ENCODE measurements around the gene NEK1.
A peak's percentile ranks its signal among the peaks of the same experiment; 100 is the strongest.

Gene NEK1, protein sequence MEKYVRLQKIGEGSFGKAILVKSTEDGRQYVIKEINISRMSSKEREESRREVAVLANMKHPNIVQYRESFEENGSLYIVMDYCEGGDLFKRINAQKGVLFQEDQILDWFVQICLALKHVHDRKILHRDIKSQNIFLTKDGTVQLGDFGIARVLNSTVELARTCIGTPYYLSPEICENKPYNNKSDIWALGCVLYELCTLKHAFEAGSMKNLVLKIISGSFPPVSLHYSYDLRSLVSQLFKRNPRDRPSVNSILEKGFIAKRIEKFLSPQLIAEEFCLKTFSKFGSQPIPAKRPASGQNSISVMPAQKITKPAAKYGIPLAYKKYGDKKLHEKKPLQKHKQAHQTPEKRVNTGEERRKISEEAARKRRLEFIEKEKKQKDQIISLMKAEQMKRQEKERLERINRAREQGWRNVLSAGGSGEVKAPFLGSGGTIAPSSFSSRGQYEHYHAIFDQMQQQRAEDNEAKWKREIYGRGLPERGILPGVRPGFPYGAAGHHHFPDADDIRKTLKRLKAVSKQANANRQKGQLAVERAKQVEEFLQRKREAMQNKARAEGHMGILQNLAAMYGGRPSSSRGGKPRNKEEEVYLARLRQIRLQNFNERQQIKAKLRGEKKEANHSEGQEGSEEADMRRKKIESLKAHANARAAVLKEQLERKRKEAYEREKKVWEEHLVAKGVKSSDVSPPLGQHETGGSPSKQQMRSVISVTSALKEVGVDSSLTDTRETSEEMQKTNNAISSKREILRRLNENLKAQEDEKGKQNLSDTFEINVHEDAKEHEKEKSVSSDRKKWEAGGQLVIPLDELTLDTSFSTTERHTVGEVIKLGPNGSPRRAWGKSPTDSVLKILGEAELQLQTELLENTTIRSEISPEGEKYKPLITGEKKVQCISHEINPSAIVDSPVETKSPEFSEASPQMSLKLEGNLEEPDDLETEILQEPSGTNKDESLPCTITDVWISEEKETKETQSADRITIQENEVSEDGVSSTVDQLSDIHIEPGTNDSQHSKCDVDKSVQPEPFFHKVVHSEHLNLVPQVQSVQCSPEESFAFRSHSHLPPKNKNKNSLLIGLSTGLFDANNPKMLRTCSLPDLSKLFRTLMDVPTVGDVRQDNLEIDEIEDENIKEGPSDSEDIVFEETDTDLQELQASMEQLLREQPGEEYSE (N-terminal part only)

DNA sequence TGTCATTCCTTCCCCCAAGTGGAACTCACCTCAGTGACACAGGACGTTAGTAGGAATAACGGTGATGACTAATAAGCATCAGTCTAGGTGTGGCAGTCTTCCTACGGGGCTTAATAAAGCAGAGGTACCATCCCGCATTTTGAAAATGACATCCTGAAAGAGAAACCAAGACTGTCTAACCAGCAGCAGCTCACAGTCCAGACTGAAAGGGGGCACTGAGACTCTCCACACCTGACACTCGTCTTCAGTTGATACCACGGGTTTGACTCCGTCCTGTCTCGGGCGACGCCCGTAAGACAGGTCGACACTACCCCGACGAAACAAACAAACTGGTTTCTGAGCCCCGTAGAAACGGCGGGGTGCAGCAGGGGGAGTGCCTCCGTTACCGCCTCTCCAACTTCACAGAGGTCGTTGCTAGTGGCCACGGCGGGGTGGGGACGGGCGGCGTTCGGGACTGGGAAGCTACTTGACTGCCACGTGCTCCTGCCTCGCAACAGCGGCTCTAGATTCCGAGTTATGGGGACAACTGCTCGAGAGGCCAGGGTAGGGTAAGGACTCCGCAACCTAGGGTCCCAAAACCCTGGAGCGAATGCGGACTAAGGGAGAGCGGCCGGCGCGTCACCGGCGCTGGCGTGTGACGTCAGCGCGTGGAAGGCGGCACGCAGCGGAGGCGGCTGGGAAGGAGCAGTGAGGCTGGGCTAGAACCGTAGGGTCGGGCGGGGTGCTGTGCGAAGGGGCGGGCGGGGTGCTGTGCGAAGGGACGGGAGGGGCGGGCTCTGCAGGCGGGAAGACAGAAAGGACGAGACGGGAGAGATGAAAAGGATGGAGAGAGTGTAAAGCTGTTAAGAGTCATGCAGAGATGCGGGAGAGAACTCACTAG is at the start of gene NEK1:
TSS of gene NEK1 (minus strand) at position 593 of the 880 bp plus-strand sequence. CDS start 9,953 bp downstream, outside the sequence.
- peak; percentile 77 for DNase-seq

- DNase-seq: no peak
These were observed 49.4 kb upstream of the NEK1 start for GRCh38 chr4:169661761-169662160.

DNA sequence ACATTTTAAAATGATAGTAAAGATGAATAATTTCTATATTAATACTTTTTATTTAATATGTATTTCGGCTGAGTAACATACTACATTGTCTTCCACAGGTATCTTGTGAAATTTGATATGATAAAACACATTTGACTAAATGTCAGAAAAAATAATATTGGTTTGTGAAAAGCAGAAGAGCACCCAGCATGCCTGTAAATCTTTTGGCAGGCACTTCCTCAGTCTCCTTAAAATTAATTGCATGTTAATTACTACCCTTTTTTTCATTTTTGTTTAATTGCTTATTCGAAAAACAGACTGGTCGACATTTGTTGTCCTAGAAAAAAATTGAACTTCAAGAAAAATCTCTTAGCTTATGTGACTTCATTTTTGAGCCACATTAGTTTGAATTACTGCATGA is 48.5 kb upstream of the NEK1 start:
- no peak for DNase-seq

DNA sequence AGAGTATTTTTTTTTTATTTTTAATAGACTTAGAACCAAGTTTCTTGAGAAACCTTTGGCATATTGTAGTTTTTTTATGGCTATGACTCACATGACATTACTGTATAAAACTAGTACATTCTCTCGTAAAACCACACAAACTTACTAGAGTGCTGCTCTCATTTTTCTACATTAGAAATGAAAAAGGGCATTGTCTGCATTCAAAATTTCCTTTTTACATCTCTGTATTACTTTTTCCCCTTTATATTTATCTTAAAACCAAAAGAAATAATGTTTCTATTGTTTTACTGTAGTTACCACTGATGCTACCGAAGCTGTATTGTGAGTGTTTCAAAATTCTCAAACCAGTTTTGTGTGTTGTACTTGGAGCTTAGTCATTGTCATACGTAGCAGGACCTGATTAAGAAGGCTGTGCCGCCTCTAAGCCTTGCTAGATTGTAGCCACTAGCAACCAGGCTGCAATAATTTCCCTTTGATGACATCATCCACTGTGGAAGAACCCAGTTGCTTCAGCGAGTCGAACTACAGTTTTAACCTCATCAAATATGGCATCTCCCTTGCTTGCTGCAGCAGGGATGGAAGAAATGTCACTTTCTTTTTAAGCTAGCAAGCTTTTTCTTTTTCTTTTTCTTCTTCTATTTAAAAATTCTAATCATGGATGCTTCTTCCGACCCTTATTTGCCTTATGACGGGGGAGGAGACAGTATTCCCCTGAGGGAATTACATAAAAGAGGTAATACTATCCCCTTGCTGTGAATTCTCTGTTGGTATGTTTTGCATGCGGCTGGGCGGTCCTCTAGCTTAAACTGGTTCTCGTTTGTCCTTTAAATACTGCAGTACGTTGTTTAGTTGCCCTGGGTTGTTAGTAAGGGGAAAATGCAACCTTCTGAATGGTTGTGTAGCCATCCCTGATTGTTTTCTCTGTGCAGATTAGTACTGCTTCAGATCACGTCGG is 47.6 kb upstream of the NEK1 start:
- peak; percentile 78 for DNase-seq

DNA sequence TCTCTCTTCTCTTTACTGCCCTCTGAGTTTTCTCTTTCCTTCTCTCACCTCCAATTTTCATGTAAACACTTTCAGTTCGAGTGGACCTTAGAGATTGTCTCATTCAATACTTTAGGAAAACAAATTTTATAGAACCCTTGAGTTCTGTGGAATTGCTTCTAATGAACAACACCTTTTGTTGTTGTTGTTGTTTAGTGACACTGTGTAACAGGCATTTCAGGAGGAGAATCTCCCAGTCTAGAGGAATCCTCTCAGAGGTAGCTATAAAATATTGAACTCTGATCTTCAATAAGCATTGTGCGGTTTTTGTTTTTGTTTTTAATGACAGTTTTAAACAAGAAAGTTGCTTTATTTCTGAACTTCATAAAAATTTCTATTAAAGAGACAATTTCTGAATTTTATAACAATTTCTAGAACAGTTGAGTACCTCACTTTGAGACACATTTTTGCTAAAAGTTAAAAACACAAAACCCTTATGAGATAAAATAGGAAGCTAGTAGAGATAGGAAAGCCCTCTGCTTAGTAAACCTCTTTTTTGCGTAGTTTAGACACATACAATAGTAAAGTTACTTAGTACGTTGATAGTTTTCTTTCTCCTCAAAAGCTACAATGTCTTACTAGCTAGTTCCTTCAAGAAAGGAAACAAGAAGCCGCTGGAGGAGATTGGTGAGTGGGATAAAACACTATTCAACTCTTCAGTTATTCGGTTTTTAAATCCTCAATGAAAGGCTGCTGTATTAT is 46.8 kb upstream of the NEK1 start:
- DNase-seq: no peak

- no peak for DNase-seq
These were observed 45.8 kb upstream of the NEK1 start for GRCh38 chr4:169658196-169658595.

- no peak for DNase-seq
These were observed 45.2 kb upstream of the NEK1 start for GRCh38 chr4:169657470-169658107.

DNA sequence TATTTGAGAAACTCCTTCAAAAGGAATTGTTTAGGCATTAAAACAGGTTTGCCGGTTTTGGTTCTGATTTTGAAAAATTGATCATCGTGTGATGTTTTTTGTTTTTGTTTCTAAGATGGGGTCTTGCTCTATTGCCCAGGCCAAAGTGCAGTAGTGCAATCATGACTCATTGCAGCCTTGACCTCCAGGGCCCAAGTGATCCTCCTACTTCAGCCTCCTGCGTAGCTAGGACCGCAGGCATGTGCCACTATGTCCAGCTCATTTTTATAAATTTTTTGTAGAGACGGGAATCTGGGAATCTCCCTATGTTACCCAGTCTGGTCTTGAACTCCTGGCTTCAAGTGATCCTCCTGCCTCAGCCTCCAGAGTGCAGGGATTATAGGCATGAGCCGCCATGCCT is 43.0 kb upstream of the NEK1 start:
- no peak for DNase-seq

- DNase-seq: no peak
These were observed 40.2 kb upstream of the NEK1 start for GRCh38 chr4:169652535-169652934.

DNA sequence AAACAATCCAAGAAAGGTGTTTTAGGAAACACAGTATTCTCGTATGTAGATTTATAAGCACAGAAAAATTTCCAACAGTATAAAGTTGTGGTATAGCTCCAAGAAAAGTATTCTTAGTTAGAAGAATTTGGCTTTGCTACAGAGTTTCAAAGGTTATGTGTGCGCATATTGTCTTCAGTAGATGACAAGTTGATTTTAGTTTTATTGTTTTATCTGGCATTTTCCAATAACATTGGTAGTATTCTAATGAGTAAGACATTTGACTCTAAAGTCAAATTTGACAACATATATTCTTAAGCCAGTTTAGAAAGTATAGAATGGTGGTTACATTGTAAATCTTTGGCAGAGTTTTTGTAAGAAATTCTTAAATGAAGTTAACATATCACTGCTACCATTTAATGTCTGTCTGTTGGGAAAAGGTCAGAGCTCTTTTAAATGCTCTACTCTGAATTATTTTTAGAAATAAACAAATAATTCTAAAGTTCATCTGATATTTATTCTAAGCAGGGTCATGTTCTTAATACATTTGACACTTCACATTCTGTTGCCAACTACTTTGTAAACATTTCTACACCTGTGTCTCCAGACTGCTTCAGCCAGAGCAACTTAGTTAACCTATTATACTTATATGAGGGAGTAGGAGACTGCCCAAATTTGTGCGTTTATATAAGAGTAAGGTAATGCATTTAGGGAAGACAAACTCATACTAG is 38.0 kb upstream of the NEK1 start:
- no peak for DNase-seq

DNA sequence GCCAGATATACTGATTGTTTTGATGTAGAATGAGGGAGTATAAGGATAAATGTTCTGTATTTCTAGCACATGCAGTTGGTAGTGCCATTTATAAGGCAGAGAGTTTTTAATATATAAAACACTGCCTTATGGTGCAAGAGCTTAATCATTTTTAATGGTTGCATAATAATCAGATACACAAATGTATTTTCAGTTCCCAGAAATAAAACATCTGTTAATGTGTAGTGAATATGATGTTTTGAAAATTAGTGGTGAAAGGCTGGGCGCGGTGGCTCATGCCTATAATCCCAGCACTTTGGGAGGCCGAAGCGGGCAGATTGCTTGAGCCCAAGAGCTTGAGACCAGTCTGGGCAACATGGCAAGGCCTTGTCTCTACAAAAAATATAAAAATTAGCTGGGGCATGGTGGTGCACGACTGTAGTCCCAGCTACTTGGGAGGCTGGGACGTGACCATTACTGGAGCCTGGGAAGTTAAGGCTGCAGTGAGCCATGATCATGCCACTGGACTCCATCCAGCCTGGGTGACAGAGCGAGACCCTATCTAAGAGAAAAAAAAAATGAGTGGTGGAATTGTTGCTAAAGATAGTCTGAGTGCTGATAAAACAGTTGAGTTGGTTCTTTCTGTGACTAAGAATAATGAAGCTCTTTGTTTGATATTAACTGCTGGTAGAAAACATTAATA is 37.3 kb upstream of the NEK1 start:
- no peak for DNase-seq

GRCh38 chr4:169645627-169646026 is 33.2 kb upstream of the NEK1 start:
- no peak for DNase-seq

GRCh38 chr4:169644802-169645201 is 32.4 kb upstream of the NEK1 start:
- no peak for DNase-seq

- DNase-seq: no peak
These were observed 28.0 kb upstream of the NEK1 start for GRCh38 chr4:169640261-169640870.

GRCh38 chr4:169634975-169635374 is 22.6 kb upstream of the NEK1 start:
- no peak for DNase-seq

DNA sequence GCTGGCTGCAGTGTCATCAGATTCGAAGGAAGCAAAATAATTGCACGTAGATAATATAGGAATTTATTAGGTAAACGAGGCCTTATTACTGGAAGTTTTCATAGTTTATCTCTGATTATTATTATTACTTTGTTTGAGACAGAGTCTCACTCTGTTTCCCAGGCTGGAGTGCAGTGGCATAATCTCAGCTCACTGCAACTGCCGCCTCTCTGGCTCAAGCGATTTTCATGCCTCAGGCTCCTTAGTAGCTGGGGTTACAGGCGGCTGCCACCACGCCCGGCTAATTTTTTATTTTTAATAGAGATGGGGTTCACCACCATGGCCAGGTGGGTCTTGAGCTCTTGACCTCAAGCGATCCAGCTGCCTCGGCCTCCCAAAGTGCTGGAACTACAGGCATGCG is 20.5 kb upstream of the NEK1 start:
- no peak for DNase-seq

- no peak for DNase-seq
These were observed 17.7 kb upstream of the NEK1 start for GRCh38 chr4:169630069-169630468.

- no peak for DNase-seq
These were observed 16.2 kb upstream of the NEK1 start for GRCh38 chr4:169628579-169628978.
